HepG2 (cell line): ENCODE data around the gene TTC22.

Experiments used
- CTCF ChIP-seq: sonication (generic); formaldehyde crosslinking; IDR thresholded peaks from 2 replicates; pipeline ENCODE4 v1.5.0; 2020; ENCODE audit warnings: mild to moderate bottlenecking, missing genetic modification reagents, moderate library complexity
- DPF2 ChIP-seq: sonication (generic); formaldehyde crosslinking; IDR thresholded peaks from 2 replicates; pipeline ENCODE4 v1.4.0; 2020; ENCODE audit warnings: mild to moderate bottlenecking, low read depth, missing genetic modification reagents, borderline replicate concordance
- POLR2AphosphoS5 ChIP-seq: IDR thresholded peaks from 2 replicates; pipeline ENCODE4 v1.6.1; 2012; ENCODE audit warnings: low read depth, low read length
- RNF2 ChIP-seq: fragments of 450-650 bp; conservative IDR thresholded peaks from 2 replicates; pipeline ENCODE4 v1.6.1; 2016; ENCODE audit warnings: low read depth
- SIN3A ChIP-seq: IDR thresholded peaks from 2 replicates; pipeline ENCODE4 v1.6.1; 2011; ENCODE audit warnings: low read depth, mild to moderate bottlenecking, control low read depth, low read length, borderline replicate concordance
- ZC3H4 ChIP-seq: sonication (generic); formaldehyde crosslinking; IDR thresholded peaks from 2 replicates; pipeline ENCODE4 v1.4.0; 2020; ENCODE audit warnings: missing genetic modification reagents, borderline replicate concordance
- ZSCAN21 ChIP-seq: sonication (generic); formaldehyde crosslinking; IDR thresholded peaks from 2 replicates; pipeline ENCODE4 v1.8.0; 2022; ENCODE audit warnings: mild to moderate bottlenecking, missing genetic modification reagents, moderate library complexity, borderline replicate concordance

DNA sequence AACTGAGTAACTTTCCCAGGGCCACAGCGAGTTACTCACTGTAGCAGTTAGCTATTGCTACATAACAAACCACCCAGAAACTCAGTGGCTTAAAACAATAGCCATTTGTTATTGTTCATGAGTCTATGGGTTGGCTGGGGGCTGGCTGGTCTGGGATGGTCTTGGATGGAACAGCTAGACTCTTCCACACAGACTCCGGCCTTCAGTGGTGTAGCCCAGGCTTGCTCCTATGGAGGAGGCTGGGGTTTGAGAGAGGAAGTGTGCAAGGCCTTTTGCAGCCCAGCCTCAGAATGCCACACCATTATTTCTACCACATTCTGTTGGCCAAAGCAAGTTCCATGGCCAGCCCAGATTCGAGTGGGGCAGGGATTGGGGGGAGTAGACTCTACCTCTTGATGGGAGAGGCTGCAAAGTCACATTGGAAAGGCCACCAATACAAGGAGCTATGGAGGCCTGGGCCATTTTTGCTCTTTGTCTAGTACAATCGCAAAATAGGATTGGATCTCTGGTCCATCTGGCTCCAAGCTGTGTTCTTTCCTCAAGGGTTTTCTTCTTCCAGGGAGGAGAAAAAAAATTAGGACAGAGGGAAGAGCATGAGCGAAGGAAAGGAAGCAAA, 37.5 kb upstream of the TTC22 start:
- TF ChIP-seq CTCF (CRISPR knock-in tag): no peak
- TF ChIP-seq DPF2 (CRISPR knock-in tag): no peak
- TF ChIP-seq SIN3A: no peak
- TF ChIP-seq ZSCAN21: no peak
- no peak for TF ChIP-seq POLR2AphosphoS5
- TF ChIP-seq ZC3H4 (CRISPR knock-in tag): no peak
- TF ChIP-seq RNF2: no peak
